WTC11 (cell line): ENCODE measurements around the gene WSCD2. TPM values are rescaled to one million over a fixed set of nuclear protein-coding genes. Genes with fewer than 3 reads are reported as not detected.

Source experiments
- ATAC-seq: fragments of 200-7000 bp; cut with Tn5 transposase; 2 replicates; pipeline ENCODE4 v1.10.0; 2021; ENCODE audit warnings: mild to moderate bottlenecking, moderate library complexity
- CTCF ChIA-PET: fragments of 300-600 bp; sonication (Branson Sonifier 250); formaldehyde crosslinking; loops from one replicate; lab custom pipeline; 2021; ENCODE audit warnings: antibody characterized with exemption; lab: Charles Lee
- POLR2A ChIA-PET: fragments of 350-600 bp; sonication (Branson Sonifier 250); formaldehyde crosslinking; loops from one replicate; lab custom pipeline; 2021; ENCODE audit warnings: antibody characterized with exemption; lab: Charles Lee
- DNase-seq: peaks from one replicate; pipeline ENCODE4 v3.0.0; 2021; ENCODE audit warnings: low spot score
- H3K27ac Mint-ChIP-seq: 2 replicates; pipeline ENCODE4 v1.8.0; 2021; ENCODE audit warnings: mixed read lengths
- H3K27me3 Mint-ChIP-seq: 2 replicates; pipeline ENCODE4 v1.8.0; 2021; ENCODE audit warnings: low read depth, mild to moderate bottlenecking, moderate library complexity, mixed read lengths
- H3K36me3 Mint-ChIP-seq: 2 replicates; pipeline ENCODE4 v1.8.0; 2021; ENCODE audit warnings: mixed read lengths
- H3K4me1 Mint-ChIP-seq: 2 replicates; pipeline ENCODE4 v1.8.0; 2022; ENCODE audit warnings: mixed read lengths
- H3K4me3 Mint-ChIP-seq: 2 replicates; pipeline ENCODE4 v1.8.0; 2021; ENCODE audit warnings: mild to moderate bottlenecking, moderate library complexity, mixed read lengths
- H3K9me3 Mint-ChIP-seq: 2 replicates; pipeline ENCODE4 v1.8.0; 2021; ENCODE audit warnings: mixed read lengths
- CREB1 ChIP-seq: sonication (generic); formaldehyde crosslinking; IDR thresholded peaks from 2 replicates; pipeline ENCODE4 v1.8.0; 2023; ENCODE audit warnings: mild to moderate bottlenecking, missing genetic modification reagents
- ETV6 ChIP-seq: sonication (generic); formaldehyde crosslinking; IDR thresholded peaks from 2 replicates; pipeline ENCODE4 v1.8.1; 2022; ENCODE audit warnings: mild to moderate bottlenecking, missing genetic modification reagents
- FOXJ3 ChIP-seq: sonication (generic); formaldehyde crosslinking; IDR thresholded peaks from 2 replicates; pipeline ENCODE4 v1.9.0; 2021; ENCODE audit warnings: missing genetic modification reagents, mild to moderate bottlenecking, borderline replicate concordance
- FOXK1 ChIP-seq: sonication (generic); formaldehyde crosslinking; IDR thresholded peaks from 2 replicates; pipeline ENCODE4 v1.8.0; 2022; ENCODE audit warnings: mild to moderate bottlenecking, moderate library complexity, missing genetic modification reagents
- GTF2I ChIP-seq: fragments of 250-450 bp; sonication (Bioruptor Pico); conservative IDR thresholded peaks from 2 replicates; pipeline ENCODE4 v1.4.0; 2021; ENCODE audit warnings: mild to moderate bottlenecking
- NR1H2 ChIP-seq: sonication (generic); formaldehyde crosslinking; IDR thresholded peaks from 2 replicates; pipeline ENCODE4 v1.9.0; 2021; ENCODE audit warnings: mild to moderate bottlenecking, moderate library complexity, missing genetic modification reagents
- SP1 ChIP-seq: sonication (generic); formaldehyde crosslinking; conservative IDR thresholded peaks from 2 replicates; pipeline ENCODE4 v1.8.1; 2022; ENCODE audit warnings: missing genetic modification reagents
- ZNF232 ChIP-seq: sonication (generic); formaldehyde crosslinking; IDR thresholded peaks from 2 replicates; pipeline ENCODE4 v1.8.0; 2022; ENCODE audit warnings: mild to moderate bottlenecking, missing genetic modification reagents
- total RNA-seq: library from RNA; stranded (reverse); gene quantifications from 3 replicates; pipeline ENCODE4 v1.2.3, GENCODE V29; 2021
- TF ChIP-seq, protein P1 (sequence below): sonication (generic); formaldehyde crosslinking; IDR thresholded peaks from 2 replicates; pipeline ENCODE4 v1.8.0; 2023; ENCODE audit warnings: mild to moderate bottlenecking, missing genetic modification reagents
- TF ChIP-seq, protein P2 (sequence below): sonication (generic); formaldehyde crosslinking; IDR thresholded peaks from 2 replicates; pipeline ENCODE4 v1.8.1; 2022; ENCODE audit warnings: mild to moderate bottlenecking, missing genetic modification reagents, moderate library complexity, borderline replicate concordance
- TF ChIP-seq, protein P3 (sequence below): sonication (generic); formaldehyde crosslinking; IDR thresholded peaks from 2 replicates; pipeline ENCODE4 v1.8.1; 2022; ENCODE audit warnings: missing genetic modification reagents, borderline replicate concordance
- TF ChIP-seq, protein P4 (sequence below): sonication (generic); formaldehyde crosslinking; IDR thresholded peaks from 2 replicates; pipeline ENCODE4 v1.8.1; 2022; ENCODE audit warnings: low read depth, mild to moderate bottlenecking, moderate library complexity, missing genetic modification reagents, borderline replicate concordance

The WSCD2 gene
- total RNA-seq, 1 experiment from 2014 or later: 1.1 TPM

DNA sequence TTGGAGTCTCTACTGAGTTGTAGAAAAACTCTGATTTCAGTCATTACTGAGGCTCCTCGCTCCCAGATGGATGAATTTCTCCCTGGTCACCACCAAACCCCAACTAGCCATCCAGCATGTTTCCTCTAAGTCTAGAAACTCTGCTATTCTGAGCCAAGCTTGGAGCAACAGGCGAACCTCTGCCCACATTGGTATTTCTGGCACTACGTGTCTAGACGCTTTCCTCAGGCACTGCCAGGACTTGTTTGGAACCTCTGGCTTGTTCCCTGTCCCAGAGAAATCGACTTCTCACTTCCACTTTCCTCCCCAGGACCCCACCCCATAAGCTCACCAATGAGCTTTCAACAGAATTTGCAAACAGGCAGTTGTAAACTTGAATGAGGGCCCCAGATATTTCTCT lies 27.6 kb downstream of the WSCD2 start (continued):
- no peak for TF ChIP-seq NR1H2 (CRISPR knock-in tag)

DNA sequence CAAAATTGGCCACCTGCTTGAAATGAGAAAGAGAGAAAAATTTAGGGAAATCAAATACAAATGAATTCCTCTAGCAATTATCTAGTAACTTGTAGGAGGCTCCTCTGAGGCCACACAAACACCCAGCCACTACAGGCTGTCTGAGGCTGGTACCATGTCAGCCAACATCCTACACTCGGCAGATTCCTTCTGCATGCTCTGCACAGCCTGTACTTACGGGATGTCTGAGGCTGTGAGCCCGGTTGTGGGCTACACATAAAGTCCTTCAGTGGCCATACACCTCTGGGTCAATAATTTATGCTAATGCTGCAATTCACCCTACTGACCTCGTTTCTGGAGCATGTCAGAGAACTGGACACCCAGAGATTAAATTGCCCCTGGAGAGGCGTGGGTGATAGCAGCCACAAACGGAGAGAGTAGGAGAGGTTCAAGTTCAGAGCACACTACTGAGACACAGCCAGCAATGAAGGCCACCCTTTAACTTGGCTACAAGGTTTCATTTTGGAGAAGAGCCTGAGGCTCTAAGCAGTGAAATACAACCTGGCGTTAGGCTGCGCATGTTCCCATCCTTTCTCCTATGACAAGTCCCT lies 28.9 kb downstream of the WSCD2 start:
- H3K27me3 Mint-ChIP-seq: no peaks in the 10 kb centered on the region
- ChIA-PET POLR2A (no interaction called here), CTCF (no interaction called here)
- peaks cover 4% of the 10 kb centered on the region for H3K4me1 Mint-ChIP-seq
- no peaks in the 10 kb centered on the region for H3K36me3 Mint-ChIP-seq
- no peak overlapping the region for H3K4me3 Mint-ChIP-seq
- TF ChIP-seq ETV6 (CRISPR knock-in tag) (no peak), NR1H2 (CRISPR knock-in tag) (no peak), CREB1 (no peak), ZNF232 (CRISPR knock-in tag) (no peak)
- TF ChIP-seq, protein P1, sequence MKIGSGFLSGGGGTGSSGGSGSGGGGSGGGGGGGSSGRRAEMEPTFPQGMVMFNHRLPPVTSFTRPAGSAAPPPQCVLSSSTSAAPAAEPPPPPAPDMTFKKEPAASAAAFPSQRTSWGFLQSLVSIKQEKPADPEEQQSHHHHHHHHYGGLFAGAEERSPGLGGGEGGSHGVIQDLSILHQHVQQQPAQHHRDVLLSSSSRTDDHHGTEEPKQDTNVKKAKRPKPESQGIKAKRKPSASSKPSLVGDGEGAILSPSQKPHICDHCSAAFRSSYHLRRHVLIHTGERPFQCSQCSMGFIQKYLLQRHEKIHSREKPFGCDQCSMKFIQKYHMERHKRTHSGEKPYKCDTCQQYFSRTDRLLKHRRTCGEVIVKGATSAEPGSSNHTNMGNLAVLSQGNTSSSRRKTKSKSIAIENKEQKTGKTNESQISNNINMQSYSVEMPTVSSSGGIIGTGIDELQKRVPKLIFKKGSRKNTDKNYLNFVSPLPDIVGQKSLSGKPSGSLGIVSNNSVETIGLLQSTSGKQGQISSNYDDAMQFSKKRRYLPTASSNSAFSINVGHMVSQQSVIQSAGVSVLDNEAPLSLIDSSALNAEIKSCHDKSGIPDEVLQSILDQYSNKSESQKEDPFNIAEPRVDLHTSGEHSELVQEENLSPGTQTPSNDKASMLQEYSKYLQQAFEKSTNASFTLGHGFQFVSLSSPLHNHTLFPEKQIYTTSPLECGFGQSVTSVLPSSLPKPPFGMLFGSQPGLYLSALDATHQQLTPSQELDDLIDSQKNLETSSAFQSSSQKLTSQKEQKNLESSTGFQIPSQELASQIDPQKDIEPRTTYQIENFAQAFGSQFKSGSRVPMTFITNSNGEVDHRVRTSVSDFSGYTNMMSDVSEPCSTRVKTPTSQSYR: no peak
- TF ChIP-seq, protein P2, sequence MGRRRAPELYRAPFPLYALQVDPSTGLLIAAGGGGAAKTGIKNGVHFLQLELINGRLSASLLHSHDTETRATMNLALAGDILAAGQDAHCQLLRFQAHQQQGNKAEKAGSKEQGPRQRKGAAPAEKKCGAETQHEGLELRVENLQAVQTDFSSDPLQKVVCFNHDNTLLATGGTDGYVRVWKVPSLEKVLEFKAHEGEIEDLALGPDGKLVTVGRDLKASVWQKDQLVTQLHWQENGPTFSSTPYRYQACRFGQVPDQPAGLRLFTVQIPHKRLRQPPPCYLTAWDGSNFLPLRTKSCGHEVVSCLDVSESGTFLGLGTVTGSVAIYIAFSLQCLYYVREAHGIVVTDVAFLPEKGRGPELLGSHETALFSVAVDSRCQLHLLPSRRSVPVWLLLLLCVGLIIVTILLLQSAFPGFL (CRISPR knock-in tag): no peak
- H3K9me3 Mint-ChIP-seq: peaks cover 9% of the 10 kb centered on the region
- no peak for ATAC-seq
- no peak overlapping the region for H3K27ac Mint-ChIP-seq
- no peak for DNase-seq

DNA sequence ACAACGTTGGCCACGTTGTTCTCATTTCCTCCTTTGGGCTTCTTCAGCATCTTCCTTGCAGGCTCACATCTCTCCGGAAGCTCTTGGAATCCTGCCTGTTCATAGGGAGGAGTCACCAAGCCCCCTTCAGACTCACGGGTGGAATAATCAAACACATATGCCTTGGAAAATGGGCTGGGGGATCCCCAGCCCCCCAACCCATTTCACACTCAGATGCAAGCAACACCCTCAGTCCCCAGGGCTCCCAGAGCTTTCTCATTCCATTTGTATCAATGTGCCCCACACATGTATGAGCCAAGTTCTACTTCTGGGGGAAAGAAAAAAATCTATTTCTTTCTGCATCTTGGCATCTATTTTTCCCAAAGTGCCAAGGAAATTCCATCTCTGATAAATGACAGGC lies 33.1 kb downstream of the WSCD2 start:
- no peak for TF ChIP-seq FOXJ3 (CRISPR knock-in tag)
- TF ChIP-seq SP1 (CRISPR knock-in tag): no peak
- TF ChIP-seq GTF2I (CRISPR knock-in tag): no peak
- TF ChIP-seq FOXK1 (CRISPR knock-in tag): no peak
- Mint-ChIP-seq H3K9me3 (peaks cover 5% of the 10 kb centered on the region), H3K27me3 (no peaks in the 10 kb centered on the region), H3K36me3 (peaks cover 3% of the 10 kb centered on the region; the same call in 1 of the 2 replicates), H3K4me3 (no peak overlapping the region), H3K27ac (no peak overlapping the region), H3K4me1 (peaks cover 4% of the 10 kb centered on the region; the same call in 1 of the 2 replicates)
- DNase-seq (no peak), ATAC-seq (no peak)
- POLR2A ChIA-PET: no interaction called here
- CTCF ChIA-PET: interaction anchor here (1.1 kb wide), 1 partner anchor 32 kb away, joined by 3 read pairs; no protein-coding TSS in a partner anchor

DNA sequence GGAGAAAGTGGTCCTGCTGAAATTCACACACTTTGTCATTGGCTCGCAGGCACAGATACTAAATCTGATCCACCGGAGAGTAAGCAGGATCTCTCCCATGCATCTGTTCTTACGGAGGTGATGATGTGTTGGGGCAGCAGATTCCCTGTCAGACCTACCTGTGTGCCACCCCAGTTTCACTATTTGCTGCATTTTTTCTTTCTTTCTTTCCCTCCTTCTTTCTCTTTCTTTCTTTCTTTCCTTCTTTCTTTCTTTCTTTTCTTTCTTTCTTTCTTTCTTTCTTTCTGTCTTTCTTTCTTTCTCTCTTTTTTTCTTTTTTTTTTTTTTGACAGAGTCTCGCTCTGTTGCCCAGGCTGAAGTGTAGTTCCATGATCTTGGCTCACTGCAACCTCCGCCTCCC lies 37.4 kb downstream of the WSCD2 start:
- DNase-seq: no peak
- TF ChIP-seq, protein P3, sequence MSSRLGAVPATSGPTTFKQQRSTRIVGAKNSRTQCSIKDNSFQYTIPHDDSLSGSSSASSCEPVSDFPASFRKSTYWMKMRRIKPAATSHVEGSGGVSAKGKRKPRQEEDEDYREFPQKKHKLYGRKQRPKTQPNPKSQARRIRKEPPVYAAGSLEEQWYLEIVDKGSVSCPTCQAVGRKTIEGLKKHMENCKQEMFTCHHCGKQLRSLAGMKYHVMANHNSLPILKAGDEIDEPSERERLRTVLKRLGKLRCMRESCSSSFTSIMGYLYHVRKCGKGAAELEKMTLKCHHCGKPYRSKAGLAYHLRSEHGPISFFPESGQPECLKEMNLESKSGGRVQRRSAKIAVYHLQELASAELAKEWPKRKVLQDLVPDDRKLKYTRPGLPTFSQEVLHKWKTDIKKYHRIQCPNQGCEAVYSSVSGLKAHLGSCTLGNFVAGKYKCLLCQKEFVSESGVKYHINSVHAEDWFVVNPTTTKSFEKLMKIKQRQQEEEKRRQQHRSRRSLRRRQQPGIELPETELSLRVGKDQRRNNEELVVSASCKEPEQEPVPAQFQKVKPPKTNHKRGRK (CRISPR knock-in tag): peak; percentile 79; the same call in 1 of the 2 replicates
- TF ChIP-seq, protein P4, sequence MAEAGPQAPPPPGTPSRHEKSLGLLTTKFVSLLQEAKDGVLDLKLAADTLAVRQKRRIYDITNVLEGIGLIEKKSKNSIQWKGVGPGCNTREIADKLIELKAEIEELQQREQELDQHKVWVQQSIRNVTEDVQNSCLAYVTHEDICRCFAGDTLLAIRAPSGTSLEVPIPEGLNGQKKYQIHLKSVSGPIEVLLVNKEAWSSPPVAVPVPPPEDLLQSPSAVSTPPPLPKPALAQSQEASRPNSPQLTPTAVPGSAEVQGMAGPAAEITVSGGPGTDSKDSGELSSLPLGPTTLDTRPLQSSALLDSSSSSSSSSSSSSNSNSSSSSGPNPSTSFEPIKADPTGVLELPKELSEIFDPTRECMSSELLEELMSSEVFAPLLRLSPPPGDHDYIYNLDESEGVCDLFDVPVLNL: no peak
- H3K4me3 Mint-ChIP-seq: no peak overlapping the region
- no peak overlapping the region for H3K27ac Mint-ChIP-seq
- H3K9me3 Mint-ChIP-seq: peaks cover 10% of the 10 kb centered on the region
- H3K4me1 Mint-ChIP-seq: peaks cover 11% of the 10 kb centered on the region; the same call in 1 of the 2 replicates
- no peak for ATAC-seq
- H3K36me3 Mint-ChIP-seq: peaks cover 3% of the 10 kb centered on the region; the same call in 1 of the 2 replicates
- ChIA-PET CTCF (interaction anchor here (0.7 kb wide), 1 partner anchor 31 kb away, joined by 4 read pairs; no protein-coding TSS in a partner anchor), POLR2A (no interaction called here)
- H3K27me3 Mint-ChIP-seq: no peaks in the 10 kb centered on the region; the same call in 1 of the 2 replicates
